ENCODE data around the gene ZCWPW1. TPM values are rescaled to one million over a fixed set of nuclear protein-coding genes. Genes with fewer than 3 reads are reported as not detected.

Gene ZCWPW1
- total RNA-seq, 2 experiments from 2014 or later = 4.1 to 10.8 TPM

DNA sequence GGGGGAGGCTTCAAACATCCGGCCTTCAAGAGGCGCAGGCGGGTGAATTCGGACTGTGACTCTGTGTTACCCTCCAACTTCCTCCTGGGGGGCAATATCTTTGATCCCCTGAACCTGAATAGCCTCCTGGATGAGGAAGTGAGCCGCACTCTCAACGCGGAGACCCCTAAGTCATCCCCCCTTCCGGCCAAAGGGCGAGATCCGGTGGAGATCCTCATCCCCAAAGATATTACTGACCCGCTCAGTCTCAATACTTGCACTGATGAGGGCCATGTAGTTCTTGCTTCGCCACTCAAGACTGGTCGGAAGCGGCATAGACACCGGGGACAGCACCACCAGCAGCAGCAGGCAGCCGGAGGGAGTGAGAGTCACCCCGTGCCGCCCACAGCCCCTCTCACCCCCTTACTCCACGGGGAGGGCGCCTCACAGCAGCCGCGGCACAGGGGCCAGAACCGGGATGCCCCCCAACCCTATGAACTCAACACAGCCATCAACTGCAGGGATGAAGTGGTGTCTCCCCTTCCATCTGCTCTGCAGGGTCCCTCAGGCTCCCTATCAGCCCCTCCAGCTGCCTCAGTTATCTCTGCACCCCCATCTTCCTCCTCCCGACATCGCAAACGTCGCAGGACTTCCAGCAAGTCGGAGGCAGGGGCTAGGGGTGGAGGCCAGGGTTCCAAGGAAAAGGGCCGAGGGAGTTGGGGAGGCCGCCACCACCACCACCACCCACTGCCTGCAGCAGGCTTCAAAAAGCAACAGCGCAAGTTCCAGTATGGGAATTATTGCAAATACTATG lies 2.2 kb upstream of the ZCWPW1 start:
- CTCF ChIA-PET (ENCODE audit: unreplicated experiment) = interaction anchor here (0.5 kb wide), 1 partner anchor 245 kb away, joined by 3 read pairs; no protein-coding TSS in a partner anchor
- Histone ChIP-seq H3K27ac (ENCODE audit: low read depth, low read length, poor library complexity, severe bottlenecking) (peak overlapping the region; percentile 93), H3K9me2 (ENCODE audit: insufficient read depth, low read length) (no peaks in the 10 kb centered on the region), H3K9me3 (ENCODE audit: low read length) (no peaks in the 10 kb centered on the region), H3K4me1 (ENCODE audit: insufficient read depth, low read length, poor library complexity, severe bottlenecking) (peaks cover 53% of the 10 kb centered on the region), H3K79me2 (ENCODE audit: insufficient read depth, low read depth, low read length) (peaks cover 48% of the 10 kb centered on the region), H3K4me3 (ENCODE audit: low read depth, low read length, poor library complexity, severe bottlenecking) (peak overlapping the region; percentile 91), H4K20me1 (ENCODE audit: insufficient read depth, low read length) (peaks cover 9% of the 10 kb centered on the region; the same call in 1 of the 2 replicates), H3K36me3 (ENCODE audit: insufficient read depth, low read length) (peaks cover 55% of the 10 kb centered on the region), H2AFZ (ENCODE audit: low read length) (no peak overlapping the region), H3K4me2 (ENCODE audit: low read length) (peak overlapping the region; percentile 83)
- POLR2A ChIA-PET = interaction anchor here (0.7 to 1.4 kb wide), 3 partner anchors 14 to 37 kb away, joined by 3 to 5 read pairs (median 3); no protein-coding TSS in a partner anchor
- DNase-seq (ENCODE audit: low spot score) = no peak
- no peak for TF ChIP-seq EZH2phosphoT487 (IDR thresholded peaks at IDR 0.05; ENCODE audit: borderline replicate concordance, low read depth, low read length)
- TF ChIP-seq, protein P1, sequence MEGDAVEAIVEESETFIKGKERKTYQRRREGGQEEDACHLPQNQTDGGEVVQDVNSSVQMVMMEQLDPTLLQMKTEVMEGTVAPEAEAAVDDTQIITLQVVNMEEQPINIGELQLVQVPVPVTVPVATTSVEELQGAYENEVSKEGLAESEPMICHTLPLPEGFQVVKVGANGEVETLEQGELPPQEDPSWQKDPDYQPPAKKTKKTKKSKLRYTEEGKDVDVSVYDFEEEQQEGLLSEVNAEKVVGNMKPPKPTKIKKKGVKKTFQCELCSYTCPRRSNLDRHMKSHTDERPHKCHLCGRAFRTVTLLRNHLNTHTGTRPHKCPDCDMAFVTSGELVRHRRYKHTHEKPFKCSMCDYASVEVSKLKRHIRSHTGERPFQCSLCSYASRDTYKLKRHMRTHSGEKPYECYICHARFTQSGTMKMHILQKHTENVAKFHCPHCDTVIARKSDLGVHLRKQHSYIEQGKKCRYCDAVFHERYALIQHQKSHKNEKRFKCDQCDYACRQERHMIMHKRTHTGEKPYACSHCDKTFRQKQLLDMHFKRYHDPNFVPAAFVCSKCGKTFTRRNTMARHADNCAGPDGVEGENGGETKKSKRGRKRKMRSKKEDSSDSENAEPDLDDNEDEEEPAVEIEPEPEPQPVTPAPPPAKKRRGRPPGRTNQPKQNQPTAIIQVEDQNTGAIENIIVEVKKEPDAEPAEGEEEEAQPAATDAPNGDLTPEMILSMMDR (conservative IDR thresholded peaks at IDR 0.05; ENCODE audit: low read length) = no peak
- intact Hi-C loops (cut with micrococcal nuclease; ENCODE audit: unreplicated experiment) = loop anchor here (1.0 kb wide), 1 partner anchor 47 kb away; no protein-coding TSS in a partner anchor
- no TSS peak for BruUV-seq (replicated peaks)

DNA sequence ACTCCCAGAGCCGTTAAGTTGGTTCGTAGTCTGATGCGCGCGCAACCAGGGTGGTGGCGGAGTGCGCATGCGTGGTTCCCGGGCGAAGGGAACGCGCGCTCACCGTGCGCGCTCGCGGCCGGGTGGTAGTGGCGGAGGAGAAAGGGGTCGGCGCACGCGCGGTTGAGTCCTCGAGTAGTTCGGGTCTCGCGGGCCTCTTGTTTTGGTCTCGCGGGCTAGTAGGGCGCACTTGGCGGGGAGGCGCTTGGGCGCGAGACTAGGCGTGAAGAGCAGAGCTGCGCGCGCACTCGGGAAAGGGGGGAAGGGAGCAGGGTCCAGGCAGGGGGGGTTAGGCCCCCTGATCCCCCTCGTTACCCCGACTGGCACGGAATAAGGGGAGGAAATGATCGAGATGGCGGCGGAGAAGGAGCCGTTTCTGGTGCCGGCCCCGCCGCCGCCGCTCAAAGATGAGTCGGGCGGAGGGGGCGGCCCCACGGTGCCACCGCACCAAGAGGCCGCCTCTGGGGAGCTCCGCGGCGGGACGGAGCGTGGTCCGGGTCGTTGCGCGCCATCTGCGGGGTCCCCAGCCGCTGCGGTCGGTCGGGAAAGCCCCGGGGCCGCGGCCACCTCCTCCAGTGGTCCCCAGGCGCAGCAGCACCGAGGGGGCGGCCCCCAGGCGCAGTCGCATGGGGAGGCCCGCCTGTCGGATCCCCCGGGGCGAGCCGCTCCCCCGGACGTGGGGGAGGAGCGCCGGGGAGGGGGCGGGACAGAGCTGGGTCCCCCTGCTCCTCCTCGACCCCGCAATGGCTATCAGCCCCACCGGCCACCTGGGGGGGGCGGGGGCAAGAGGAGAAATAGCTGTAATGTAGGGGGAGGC lies 1.4 kb upstream of the ZCWPW1 start, which contains the start of gene MEPCE:
Gene MEPCE (plus strand): TSS at position 195 of the 856 bp plus-strand sequence. CDS start 188 bp downstream, at position 383.
- no peaks in the 10 kb centered on the region for H3K9me2 ChIP-seq (ENCODE audit: insufficient read depth, low read length)
- no peaks in the 10 kb centered on the region for H3K9me3 ChIP-seq (ENCODE audit: low read length)
- H3K79me2 ChIP-seq (ENCODE audit: insufficient read depth, low read depth, low read length) = peaks cover 41% of the 10 kb centered on the region
- ChIA-PET CTCF (ENCODE audit: unreplicated experiment) (interaction anchor here (0.5 kb wide), 1 partner anchor 246 kb away, joined by 3 read pairs; no protein-coding TSS in a partner anchor), POLR2A (interaction anchor here (0.6 to 2.0 kb wide), 15 partner anchors 8 to 240 kb away, joined by 3 to 7 read pairs (median 3); no protein-coding TSS in a partner anchor)
- peak within 1 kb of the TSS; percentile 93 for H3K27ac ChIP-seq (ENCODE audit: low read depth, low read length, poor library complexity, severe bottlenecking)
- no peak for TF ChIP-seq EZH2phosphoT487 (IDR thresholded peaks at IDR 0.05; ENCODE audit: borderline replicate concordance, low read depth, low read length)
- peak within 1 kb of the TSS; percentile 91 for H3K4me3 ChIP-seq (ENCODE audit: low read depth, low read length, poor library complexity, severe bottlenecking)
- peak; percentile 96 for DNase-seq (ENCODE audit: low spot score)
- peak within 1 kb of the TSS; percentile 76; the same call in 1 of the 2 replicates for H2AFZ ChIP-seq (ENCODE audit: low read length)
- no TSS peak for BruUV-seq (replicated peaks)
- peaks cover 47% of the 10 kb centered on the region for H3K36me3 ChIP-seq (ENCODE audit: insufficient read depth, low read length)
- H3K4me2 ChIP-seq (ENCODE audit: low read length) = peak within 1 kb of the TSS; percentile 96
- H3K4me1 ChIP-seq (ENCODE audit: insufficient read depth, low read length, poor library complexity, severe bottlenecking) = peaks cover 50% of the 10 kb centered on the region
- peaks cover 9% of the 10 kb centered on the region; the same call in 1 of the 2 replicates for H4K20me1 ChIP-seq (ENCODE audit: insufficient read depth, low read length)
- intact Hi-C loops (cut with micrococcal nuclease; ENCODE audit: unreplicated experiment) = loop anchor here (1.0 kb wide), 1 partner anchor 61 kb away; no protein-coding TSS in a partner anchor
